ENCODE results near the gene TENT5A.

The TENT5A gene

GRCh38 chr6:81762606-81763005 lies 10.1 kb upstream of the TENT5A start:
- no peaks in the 10 kb centered on the region for H4K20me1 ChIP-seq (ENCODE audit: insufficient read depth, low read length)
- H3K36me3 ChIP-seq (ENCODE audit: insufficient read depth, low read length): no peaks in the 10 kb centered on the region
- no peaks in the 10 kb centered on the region for H3K27me3 ChIP-seq (ENCODE audit: insufficient read depth, low read length)
- no peaks in the 10 kb centered on the region for H3K79me2 ChIP-seq (ENCODE audit: insufficient read depth, low read length)
- TF ChIP-seq, protein P1, sequence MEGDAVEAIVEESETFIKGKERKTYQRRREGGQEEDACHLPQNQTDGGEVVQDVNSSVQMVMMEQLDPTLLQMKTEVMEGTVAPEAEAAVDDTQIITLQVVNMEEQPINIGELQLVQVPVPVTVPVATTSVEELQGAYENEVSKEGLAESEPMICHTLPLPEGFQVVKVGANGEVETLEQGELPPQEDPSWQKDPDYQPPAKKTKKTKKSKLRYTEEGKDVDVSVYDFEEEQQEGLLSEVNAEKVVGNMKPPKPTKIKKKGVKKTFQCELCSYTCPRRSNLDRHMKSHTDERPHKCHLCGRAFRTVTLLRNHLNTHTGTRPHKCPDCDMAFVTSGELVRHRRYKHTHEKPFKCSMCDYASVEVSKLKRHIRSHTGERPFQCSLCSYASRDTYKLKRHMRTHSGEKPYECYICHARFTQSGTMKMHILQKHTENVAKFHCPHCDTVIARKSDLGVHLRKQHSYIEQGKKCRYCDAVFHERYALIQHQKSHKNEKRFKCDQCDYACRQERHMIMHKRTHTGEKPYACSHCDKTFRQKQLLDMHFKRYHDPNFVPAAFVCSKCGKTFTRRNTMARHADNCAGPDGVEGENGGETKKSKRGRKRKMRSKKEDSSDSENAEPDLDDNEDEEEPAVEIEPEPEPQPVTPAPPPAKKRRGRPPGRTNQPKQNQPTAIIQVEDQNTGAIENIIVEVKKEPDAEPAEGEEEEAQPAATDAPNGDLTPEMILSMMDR (IDR thresholded peaks at IDR 0.05; ENCODE audit: low read length): no peak
- TF ChIP-seq EZH2 (IDR thresholded peaks at IDR 0.05; ENCODE audit: borderline replicate concordance, low read length): no peak
- H3K9me3 ChIP-seq (ENCODE audit: low read length): no peaks in the 10 kb centered on the region
- H3K9ac ChIP-seq (ENCODE audit: low read length): no peak overlapping the region
- H3F3A ChIP-seq (ENCODE audit: insufficient read depth, low read length): no peaks in the 10 kb centered on the region
- H2AFZ ChIP-seq (ENCODE audit: low read length): no peak overlapping the region
- H3K4me1 ChIP-seq (ENCODE audit: insufficient read depth, low read length, severe bottlenecking): no peaks in the 10 kb centered on the region
- no peak overlapping the region for H3K27ac ChIP-seq (ENCODE audit: low read depth, low read length, poor library complexity, severe bottlenecking)
- no peaks in the 10 kb centered on the region for H3K9me2 ChIP-seq (ENCODE audit: low read depth, low read length)
- no peak overlapping the region for H3K4me3 ChIP-seq (ENCODE audit: low read depth, low read length, poor library complexity, severe bottlenecking)
- no peak overlapping the region for H3K4me2 ChIP-seq (ENCODE audit: low read length)

GRCh38 chr6:81762132-81762531 lies 9.7 kb upstream of the TENT5A start:
- Histone ChIP-seq H4K20me1 (ENCODE audit: insufficient read depth, low read length) (no peaks in the 10 kb centered on the region), H2AFZ (ENCODE audit: low read length) (no peak overlapping the region), H3K4me2 (ENCODE audit: low read length) (no peak overlapping the region), H3K27ac (ENCODE audit: low read depth, low read length, poor library complexity, severe bottlenecking) (no peak overlapping the region), H3K36me3 (ENCODE audit: insufficient read depth, low read length) (no peaks in the 10 kb centered on the region), H3K4me3 (ENCODE audit: low read depth, low read length, poor library complexity, severe bottlenecking) (no peak overlapping the region), H3K4me1 (ENCODE audit: insufficient read depth, low read length, severe bottlenecking) (no peaks in the 10 kb centered on the region), H3K9me3 (ENCODE audit: low read length) (no peaks in the 10 kb centered on the region), H3K27me3 (ENCODE audit: insufficient read depth, low read length) (no peaks in the 10 kb centered on the region), H3K79me2 (ENCODE audit: insufficient read depth, low read length) (no peaks in the 10 kb centered on the region), H3F3A (ENCODE audit: insufficient read depth, low read length) (no peaks in the 10 kb centered on the region), H3K9ac (ENCODE audit: low read length) (no peak overlapping the region), H3K9me2 (ENCODE audit: low read depth, low read length) (no peaks in the 10 kb centered on the region)
- TF ChIP-seq, protein P1 (IDR thresholded peaks at IDR 0.05; ENCODE audit: low read length): no peak
- TF ChIP-seq EZH2 (IDR thresholded peaks at IDR 0.05; ENCODE audit: borderline replicate concordance, low read length): no peak

DNA sequence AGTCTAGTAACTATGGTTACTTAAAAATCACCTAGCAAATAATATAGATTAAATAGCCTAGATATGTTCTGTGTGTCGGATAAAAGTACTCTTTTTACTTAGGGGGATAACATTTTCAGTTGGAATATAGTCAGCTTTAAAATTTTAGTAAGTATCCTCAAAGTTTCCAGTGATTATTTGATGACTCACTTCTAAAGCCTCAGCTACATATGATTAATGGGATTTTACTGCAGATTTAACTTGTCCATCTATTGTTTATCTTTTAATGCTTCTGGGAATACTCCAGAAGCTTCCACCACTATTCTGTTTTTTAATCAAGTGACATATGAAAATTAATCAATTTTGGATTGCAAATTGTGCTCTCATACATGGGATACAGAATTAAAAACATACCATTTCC lies 8.7 kb upstream of the TENT5A start:
- no peak overlapping the region for H3K27ac ChIP-seq (ENCODE audit: low read depth, low read length, poor library complexity, severe bottlenecking)
- no peaks in the 10 kb centered on the region for H4K20me1 ChIP-seq (ENCODE audit: insufficient read depth, low read length)
- H3K4me3 ChIP-seq (ENCODE audit: low read depth, low read length, poor library complexity, severe bottlenecking): no peak overlapping the region
- no peaks in the 10 kb centered on the region for H3K4me1 ChIP-seq (ENCODE audit: insufficient read depth, low read length, severe bottlenecking)
- TF ChIP-seq EZH2 (IDR thresholded peaks at IDR 0.05; ENCODE audit: borderline replicate concordance, low read length): no peak
- TF ChIP-seq, protein P1 (IDR thresholded peaks at IDR 0.05; ENCODE audit: low read length): no peak
- H3K9me2 ChIP-seq (ENCODE audit: low read depth, low read length): no peaks in the 10 kb centered on the region
- no peaks in the 10 kb centered on the region for H3K9me3 ChIP-seq (ENCODE audit: low read length)
- no peaks in the 10 kb centered on the region for H3K79me2 ChIP-seq (ENCODE audit: insufficient read depth, low read length)
- H3F3A ChIP-seq (ENCODE audit: insufficient read depth, low read length): no peaks in the 10 kb centered on the region
- H3K9ac ChIP-seq (ENCODE audit: low read length): no peak overlapping the region
- no peaks in the 10 kb centered on the region for H3K27me3 ChIP-seq (ENCODE audit: insufficient read depth, low read length)
- no peak overlapping the region for H2AFZ ChIP-seq (ENCODE audit: low read length)
- no peaks in the 10 kb centered on the region for H3K36me3 ChIP-seq (ENCODE audit: insufficient read depth, low read length)
- no peak overlapping the region for H3K4me2 ChIP-seq (ENCODE audit: low read length)
